AG09319 (cell line): ENCODE measurements around the gene GMCL2.

ENCODE experiments used
- DNase-seq: peaks from one replicate; pipeline ENCODE4 v3.0.0-alpha.2; 2010; ENCODE audit warnings: low read depth; ENCODE audit errors: extremely low read depth
- CTCF ChIP-seq: IDR thresholded peaks from 2 replicates; pipeline ENCODE4 v1.5.1; 2011; ENCODE audit warnings: low read depth, mild to moderate bottlenecking, inconsistent platforms, low read length, moderate library complexity

The GMCL2 gene

GRCh38 chr5:178221853-178222252 is 34.7 kb upstream of the GMCL2 start:
- DNase-seq, result no peak
- TF ChIP-seq CTCF, result no peak

GRCh38 chr5:178221282-178221681 is 34.1 kb upstream of the GMCL2 start:
- DNase-seq, result no peak
- no peak for TF ChIP-seq CTCF

- DNase-seq, result no peak
- TF ChIP-seq CTCF, result no peak
Measured at GRCh38 chr5:178218827-178219226, 31.7 kb upstream of the GMCL2 start.

- no peak for TF ChIP-seq CTCF
- DNase-seq, result no peak
Measured at GRCh38 chr5:178218237-178218776, 31.1 kb upstream of the GMCL2 start.

GRCh38 chr5:178216779-178217178 is 29.6 kb upstream of the GMCL2 start:
- no peak for TF ChIP-seq CTCF
- DNase-seq, result no peak

GRCh38 chr5:178216088-178216534 is 28.9 kb upstream of the GMCL2 start:
- DNase-seq, result no peak
- TF ChIP-seq CTCF, result no peak

GRCh38 chr5:178215280-178216002 is 28.3 kb upstream of the GMCL2 start:
- DNase-seq, result no peak
- TF ChIP-seq CTCF, result no peak
